K562 (cell line): ENCODE measurements around the gene ATP6V0C. TPM values are rescaled to one million over a fixed set of nuclear protein-coding genes. Genes with fewer than 3 reads are reported as not detected.
A peak's percentile ranks its signal among the peaks of the same experiment; 100 is the strongest.

Experiments used
- CBFA2T2 ChIP-seq: fragments of 450-650 bp; conservative IDR thresholded peaks from 2 replicates; pipeline ENCODE4 v1.6.1; 2017; ENCODE audit warnings: mild to moderate bottlenecking
- ETS1 ChIP-seq: conservative IDR thresholded peaks from 2 replicates; pipeline ENCODE4 v1.6.1; 2011; ENCODE audit warnings: low read depth, mild to moderate bottlenecking, low read length; ENCODE audit not compliant: control insufficient read depth
- ETV6 ChIP-seq, 3 experiments: fragments of 150-350 bp in 1 of 3; sonication (generic) in 1 of 3; formaldehyde crosslinking in 1 of 3; IDR thresholded peaks; 2 replicates each; pipeline versions ENCODE4 v1.6.1 to v1.8.0; 2014 to 2022; ENCODE audit warnings: borderline replicate concordance in 2 of 3, low read depth in 2 of 3, antibody characterized with exemption in 1 of 3, low read length in 1 of 3, mild to moderate bottlenecking in 1 of 3, missing genetic modification reagents in 1 of 3
- ID3 ChIP-seq, 2 experiments: fragments of 250-450 bp in 1 of 2; fragments of 450-650 bp in 1 of 2; sonication (Bioruptor Pico) in 1 of 2; IDR thresholded peaks; 2 replicates each; pipeline versions ENCODE4 v1.6.1 to v1.8.0; 2016 to 2021; ENCODE audit warnings: mild to moderate bottlenecking in 2 of 2, moderate library complexity in 2 of 2, missing compliant biosample characterization in 1 of 2, missing genetic modification characterization in 1 of 2
- MNT ChIP-seq, 2 experiments: fragments of 450-650 bp; conservative IDR thresholded peaks; 2 replicates each; pipeline ENCODE4 v1.6.1; 2017; ENCODE audit warnings: mild to moderate bottlenecking in 2 of 2, moderate library complexity in 2 of 2
- PHF20 ChIP-seq: fragments of 450-650 bp; IDR thresholded peaks from 2 replicates; pipeline ENCODE4 v1.6.1; 2018; ENCODE audit not compliant: partially characterized antibody
- SMARCA4 ChIP-seq: fragments of 450-650 bp; IDR thresholded peaks from 2 replicates; pipeline ENCODE4 v1.6.1; 2016
- TAF1 ChIP-seq: IDR thresholded peaks from 2 replicates; pipeline ENCODE4 v1.6.1; 2011; ENCODE audit warnings: mild to moderate bottlenecking, low read length, moderate library complexity; ENCODE audit not compliant: insufficient read depth, control insufficient read depth, severe bottlenecking; ENCODE audit errors: extremely low read depth
- TCF7L2 ChIP-seq: fragments of 150-350 bp; IDR thresholded peaks from 2 replicates; pipeline ENCODE4 v1.6.1; 2016; ENCODE audit warnings: low read depth, mild to moderate bottlenecking, low read length, moderate library complexity
- TEAD1 ChIP-seq, 2 experiments: fragments of 450-650 bp in 1 of 2; sonication (generic) in 1 of 2; formaldehyde crosslinking; IDR thresholded peaks; 2 replicates each; pipeline versions ENCODE4 v1.4.0 to v1.8.0; 2020 to 2022; ENCODE audit warnings: mild to moderate bottlenecking in 2 of 2, missing genetic modification reagents in 1 of 2
- TEAD4 ChIP-seq, 2 experiments: sonication (generic) in 1 of 2; formaldehyde crosslinking in 1 of 2; IDR thresholded peaks; 2 replicates each; pipeline versions ENCODE4 v1.6.1 to v1.8.0; 2012 to 2022; ENCODE audit warnings: borderline replicate concordance in 1 of 2, inconsistent platforms in 1 of 2, low read length in 1 of 2, mild to moderate bottlenecking in 1 of 2, missing genetic modification reagents in 1 of 2
- TRIM25 ChIP-seq: fragments of 450-650 bp; IDR thresholded peaks from 2 replicates; pipeline ENCODE4 v1.7.0; 2016; ENCODE audit warnings: borderline replicate concordance
- UBTF ChIP-seq, 2 experiments: IDR thresholded peaks; 2 replicates each; pipeline ENCODE4 v1.6.1; 2012; ENCODE audit warnings: improper control_type of control experiment in 2 of 2, low read depth in 2 of 2, low read length in 2 of 2, borderline replicate concordance in 1 of 2
- ZNF174 ChIP-seq: fragments of 250-450 bp; sonication (Bioruptor Pico); IDR thresholded peaks from 2 replicates; pipeline ENCODE4 v1.4.0; 2020; ENCODE audit warnings: mild to moderate bottlenecking
- ZNF436 ChIP-seq: fragments of 250-450, 450-650 bp; sonication (Bioruptor Pico); formaldehyde crosslinking; IDR thresholded peaks from 2 replicates; pipeline ENCODE4 v1.7.0; 2020; ENCODE audit warnings: mild to moderate bottlenecking
- ZNF695 ChIP-seq: fragments of 450-650 bp; formaldehyde crosslinking; IDR thresholded peaks from 2 replicates; pipeline ENCODE4 v1.4.0; 2020; ENCODE audit warnings: mild to moderate bottlenecking, moderate library complexity
- polyA plus RNA-seq, 8 experiments: library from polyadenylated mRNA; depleted of rRNA in 4 of 8; stranded (reverse) in 5 of 8; unstranded in 3 of 8; fragments of >200 nt; fragmentation: Nextera tagmentation in 2 of 8; fragmentation: Illumina TruSeq in 1 of 8; extraction: Ambion mirVana in 2 of 8; extraction: Trizol in 1 of 8; gene quantifications; 2 replicates each; pipeline versions ENCODE4 v1.2.1 to v1.2.3, GENCODE V29; 2011 to 2014; ENCODE audit warnings: inconsistent platforms in 1 of 8, missing spikeins in 1 of 8
- total RNA-seq, 7 experiments: library from RNA; depleted of rRNA in 6 of 7; stranded (reverse); fragments of >200 nt in 6 of 7; fragmentation: Illumina TruSeq in 2 of 7; extraction: Trizol in 2 of 7; gene quantifications; 2 replicates each; pipeline versions ENCODE4 v1.2.1 to v1.2.3, GENCODE V29; 2011 to 2021; ENCODE audit warnings: low replicate concordance in 1 of 7

Gene ATP6V0C
- total and polyA plus RNA-seq, 9 of the 15 experiments (the other 6 are each of a cell fraction or from before 2014, with no cell fraction given), result 2.9 to 228 (median 22.7) TPM

GRCh38 chr16:2513405-2514332 lies at the start of gene ATP6V0C (continued):
- TF ChIP-seq TCF7L2 (peak; percentile 93), PHF20 (peak; percentile 76), TRIM25 (no peak), ZNF695 (CRISPR knock-in tag) (no peak), ZNF436 (CRISPR knock-in tag) (no peak), ETS1 (peak; percentile 87; the same call in 1 of the 2 replicates), MNT (conservative IDR thresholded peaks at IDR 0.05) (peak in 1 of 2 experiments; percentile 71; a peak in 2 of 4 replicates), TEAD4 (IDR thresholded peaks at IDR 0.05; ENCODE audit: low read length) (peak; percentile 59), TEAD4 (CRISPR knock-in tag; IDR thresholded peaks at IDR 0.05; ENCODE audit: borderline replicate concordance) (no peak), UBTF (IDR thresholded peaks at IDR 0.05; ENCODE audit: borderline replicate concordance in 1 of 2, low read depth in 2 of 2, low read length in 2 of 2) (peak; percentile 83 to 93), ETV6 (IDR thresholded peaks at IDR 0.05; ENCODE audit: borderline replicate concordance in 1 of 2, low read depth in 2 of 2, low read length in 1 of 2) (no peak), ETV6 (CRISPR knock-in tag; IDR thresholded peaks at IDR 0.05; ENCODE audit: borderline replicate concordance) (no peak), CBFA2T2 (peak; percentile 50; the same call in 1 of the 2 replicates), ZNF174 (CRISPR knock-in tag) (no peak), SMARCA4 (no peak), TEAD1 (CRISPR knock-in tag; IDR thresholded peaks at IDR 0.05) (peak; percentile 54 to 68; a peak in 2 of 4 replicates), TAF1 (peak; percentile 92), ID3 (CRISPR knock-in tag; IDR thresholded peaks at IDR 0.05) (no peak), ID3 (tag; IDR thresholded peaks at IDR 0.05) (peak; percentile 55; the same call in 1 of the 2 replicates)
